ENCODE data around the gene MRTO4.
"Not testable (repeated sequence)": the region's sequence is repeated elsewhere in the genome, so short reads cannot be mapped to it uniquely, and the experiment has no call there.

Gene MRTO4

GRCh38 chr1:19274636-19275035 lies 23.0 kb downstream of the MRTO4 start:
- H3K4me3 ChIP-seq (replicated peaks in 1 of 2; ENCODE audit: low read depth in 2 of 2, low read length in 2 of 2), result no peak overlapping the region
- TF ChIP-seq CTCF (IDR thresholded peaks at IDR 0.05; ENCODE audit: low read depth, low read length), result no peak
- DNase-seq (ENCODE audit: low read depth in 2 of 2), result no peak

DNA sequence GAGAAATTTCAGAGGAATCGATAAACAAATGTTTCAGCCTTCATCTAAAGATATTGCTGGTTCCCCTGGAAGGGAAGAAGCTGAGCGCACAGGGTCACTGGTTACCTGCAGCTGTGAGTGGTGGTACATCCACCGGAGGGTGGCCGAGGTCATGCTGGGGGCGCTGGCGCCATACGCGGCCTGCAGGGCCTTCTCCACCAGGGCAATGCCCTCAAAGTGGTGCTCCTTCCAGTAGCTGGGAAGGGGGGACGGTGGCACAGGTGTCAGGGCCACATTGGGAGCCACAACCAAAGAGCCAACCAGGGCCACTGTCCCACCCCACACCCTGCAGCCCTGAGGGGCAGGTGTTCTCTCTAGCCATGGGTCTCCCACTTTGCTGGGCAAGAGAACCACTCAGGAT lies 32.3 kb downstream of the MRTO4 start:
- H3K4me3 ChIP-seq (replicated peaks in 1 of 2; ENCODE audit: low read depth in 2 of 2, low read length in 2 of 2), result no peak overlapping the region
- no peak for TF ChIP-seq CTCF (IDR thresholded peaks at IDR 0.05; ENCODE audit: low read depth, low read length)
- no peak for DNase-seq (ENCODE audit: low read depth in 2 of 2)

DNA sequence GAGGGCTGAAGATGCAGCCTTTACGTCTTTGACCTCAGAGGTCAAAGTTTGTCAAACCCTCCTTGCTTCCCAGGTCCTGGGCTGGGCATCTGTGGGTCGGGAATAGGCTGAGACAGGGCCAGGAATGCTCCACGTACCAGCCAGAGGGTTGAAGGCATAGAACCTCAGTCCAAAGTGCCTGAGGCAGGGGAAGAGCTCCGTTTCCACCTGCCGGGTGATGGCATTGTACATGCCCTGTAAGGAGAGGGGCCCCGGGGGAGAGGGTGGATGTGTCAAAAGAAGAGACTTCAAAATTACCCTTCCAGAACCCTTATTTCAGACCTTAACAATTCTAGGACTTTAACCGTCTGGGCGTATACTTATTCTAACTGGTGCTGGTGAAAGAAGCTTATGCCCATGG lies 33.3 kb downstream of the MRTO4 start:
- no peak for TF ChIP-seq CTCF (IDR thresholded peaks at IDR 0.05; ENCODE audit: low read depth, low read length)
- H3K4me3 ChIP-seq (replicated peaks in 1 of 2; ENCODE audit: low read depth in 2 of 2, low read length in 2 of 2), result no peak overlapping the region
- DNase-seq (ENCODE audit: low read depth in 2 of 2), result no peak

- DNase-seq (ENCODE audit: low read depth in 2 of 2); H3K4me3 ChIP-seq (replicated peaks in 1 of 2; ENCODE audit: low read depth in 2 of 2, low read length in 2 of 2): not testable (repeated sequence)
These were observed 33.8 kb downstream of the MRTO4 start for GRCh38 chr1:19285366-19285765.

- DNase-seq (ENCODE audit: low read depth in 2 of 2); H3K4me3 ChIP-seq (replicated peaks in 1 of 2; ENCODE audit: low read depth in 2 of 2, low read length in 2 of 2): not testable (repeated sequence)
These were observed 34.2 kb downstream of the MRTO4 start for GRCh38 chr1:19285807-19286206.

- no peak overlapping the region for H3K4me3 ChIP-seq (replicated peaks in 1 of 2; ENCODE audit: low read depth in 2 of 2, low read length in 2 of 2)
- no peak for DNase-seq (ENCODE audit: low read depth in 2 of 2)
- no peak for TF ChIP-seq CTCF (IDR thresholded peaks at IDR 0.05; ENCODE audit: low read depth, low read length)
These were observed 36.0 kb downstream of the MRTO4 start for GRCh38 chr1:19287436-19288185.

DNA sequence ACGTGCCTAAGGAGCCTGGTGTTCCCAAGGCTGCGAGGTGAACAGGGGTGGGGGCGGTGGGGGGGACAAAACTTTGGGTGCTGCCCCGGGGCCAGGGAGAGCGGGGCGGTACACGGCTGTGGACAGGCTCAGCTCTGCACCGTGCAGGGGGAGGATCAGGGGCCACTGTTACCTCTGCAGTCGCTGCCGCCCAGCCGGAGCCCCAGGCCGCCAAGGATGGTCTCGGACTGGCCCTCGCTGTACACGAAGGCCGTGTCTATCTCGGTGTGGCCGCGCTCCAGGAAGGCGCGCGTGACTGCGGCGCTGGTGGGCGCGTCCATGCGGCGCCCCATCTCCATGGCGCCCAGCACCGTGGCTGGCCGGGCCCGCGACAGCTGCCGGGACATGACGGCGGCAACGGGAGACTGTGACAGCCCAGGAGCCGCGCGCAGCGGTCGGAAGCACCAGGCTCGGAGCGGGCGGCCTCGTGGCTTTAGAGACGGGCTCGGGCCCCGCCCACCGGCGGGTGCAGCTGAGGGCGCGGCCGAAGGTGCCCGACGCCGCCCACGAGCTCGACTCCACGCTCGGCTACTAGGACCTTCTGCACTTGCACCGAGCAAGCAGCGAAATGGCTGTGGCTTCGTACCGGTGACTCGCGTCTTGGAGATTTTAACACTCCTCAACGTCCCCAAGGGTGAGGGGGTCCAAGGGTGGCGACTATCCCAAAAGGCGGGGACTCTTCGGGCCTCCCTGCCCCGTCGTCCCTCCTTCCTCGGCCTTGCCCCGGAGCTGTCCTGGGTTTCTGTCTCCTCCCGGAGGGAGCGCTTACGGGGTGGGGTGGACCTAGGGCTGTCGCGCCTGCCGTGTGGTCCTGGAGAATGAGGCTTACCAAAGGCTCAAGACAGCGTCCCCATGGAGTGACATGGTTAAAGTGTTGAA lies 37.0 kb downstream of the MRTO4 start, which contains the start of gene AKR7A3:
Gene AKR7A3 (minus strand): TSS at position 447 of the 918 bp plus-strand sequence. CDS start 61 bp downstream, at position 386.
- peak; percentile 12 to 17 for DNase-seq (ENCODE audit: low read depth in 2 of 2)
- peak within 1 kb of the TSS; percentile 41 to 47 for H3K4me3 ChIP-seq (replicated peaks in 1 of 2; ENCODE audit: low read depth in 2 of 2, low read length in 2 of 2)

- peak overlapping the region; percentile 41 to 47 for H3K4me3 ChIP-seq (replicated peaks in 1 of 2; ENCODE audit: low read depth in 2 of 2, low read length in 2 of 2)
These were observed 37.6 kb downstream of the MRTO4 start for GRCh38 chr1:19289244-19289643.

More at GRCh38 chr1:19289244-19289643, 37.6 kb downstream of the MRTO4 start:
- no peak for TF ChIP-seq CTCF (IDR thresholded peaks at IDR 0.05; ENCODE audit: low read depth, low read length)
- DNase-seq (ENCODE audit: low read depth in 2 of 2), result no peak

All from cardiac fibroblast (primary cell).